Mammary epithelial cell (primary cell): ENCODE measurements around the gene CRMP1.

Source experiments
- EZH2 ChIP-seq: IDR thresholded peaks from 2 replicates; pipeline ENCODE4 v1.6.1; 2012; ENCODE audit warnings: low read length, inconsistent platforms, borderline replicate concordance
- TF ChIP-seq, protein P1 (sequence below), 2 donors: IDR thresholded peaks in 1 of 2; conservative IDR thresholded peaks in 1 of 2; 2 replicates each; pipeline ENCODE4 v1.5.1; 2011 to 2012; ENCODE audit warnings: inconsistent platforms in 2 of 2, low read length in 2 of 2, mild to moderate bottlenecking in 2 of 2, control low read depth in 1 of 2, low read depth in 1 of 2; ENCODE audit not compliant: insufficient read depth in 1 of 2; ENCODE audit errors: extremely low read depth in 1 of 2

DNA sequence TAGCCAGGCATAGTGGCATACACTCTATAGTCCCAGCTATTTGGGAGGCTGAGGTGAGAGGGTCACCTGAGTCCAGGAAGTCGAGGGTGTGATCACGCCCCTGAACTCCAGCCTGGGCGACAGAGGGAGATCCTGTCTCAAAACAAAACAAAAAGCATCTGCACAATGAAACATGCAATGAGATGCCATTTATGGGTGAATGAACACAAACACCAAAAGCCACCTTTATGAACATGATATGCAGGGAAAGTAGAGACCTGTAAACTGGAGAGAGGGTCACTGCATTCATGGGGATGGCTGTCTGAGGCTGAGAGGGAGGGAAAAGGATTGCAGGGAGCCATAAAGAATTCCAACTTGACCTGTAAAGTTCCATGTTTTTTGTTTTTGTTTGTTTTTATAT lies 111.2 kb downstream of the CRMP1 start:
- TF ChIP-seq, protein P1, sequence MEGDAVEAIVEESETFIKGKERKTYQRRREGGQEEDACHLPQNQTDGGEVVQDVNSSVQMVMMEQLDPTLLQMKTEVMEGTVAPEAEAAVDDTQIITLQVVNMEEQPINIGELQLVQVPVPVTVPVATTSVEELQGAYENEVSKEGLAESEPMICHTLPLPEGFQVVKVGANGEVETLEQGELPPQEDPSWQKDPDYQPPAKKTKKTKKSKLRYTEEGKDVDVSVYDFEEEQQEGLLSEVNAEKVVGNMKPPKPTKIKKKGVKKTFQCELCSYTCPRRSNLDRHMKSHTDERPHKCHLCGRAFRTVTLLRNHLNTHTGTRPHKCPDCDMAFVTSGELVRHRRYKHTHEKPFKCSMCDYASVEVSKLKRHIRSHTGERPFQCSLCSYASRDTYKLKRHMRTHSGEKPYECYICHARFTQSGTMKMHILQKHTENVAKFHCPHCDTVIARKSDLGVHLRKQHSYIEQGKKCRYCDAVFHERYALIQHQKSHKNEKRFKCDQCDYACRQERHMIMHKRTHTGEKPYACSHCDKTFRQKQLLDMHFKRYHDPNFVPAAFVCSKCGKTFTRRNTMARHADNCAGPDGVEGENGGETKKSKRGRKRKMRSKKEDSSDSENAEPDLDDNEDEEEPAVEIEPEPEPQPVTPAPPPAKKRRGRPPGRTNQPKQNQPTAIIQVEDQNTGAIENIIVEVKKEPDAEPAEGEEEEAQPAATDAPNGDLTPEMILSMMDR (conservative IDR thresholded peaks at IDR 0.05 in 1 of 2, IDR thresholded peaks at IDR 0.05 in 1 of 2; ENCODE audit: extremely low read depth in 1 of 2, insufficient read depth in 1 of 2, low read depth in 1 of 2, low read length in 2 of 2), result no peak
- TF ChIP-seq EZH2, result no peak
